Eye (tissue), 1 donor: Measurements from ENCODE around the gene ASIC4.
A peak's percentile ranks its signal among the peaks of the same experiment; 100 is the strongest.

Experiments
- DNase-seq: peaks from one replicate; pipeline ENCODE4 v3.0.0-alpha.2; 2015

The ASIC4 gene

GRCh38 chr2:219482674-219483405 is 31.4 kb upstream of the ASIC4 start:
- DNase-seq: no peak

- DNase-seq: no peak
Observed at GRCh38 chr2:219483451-219484342, 30.6 kb upstream of the ASIC4 start.

- DNase-seq: peak; percentile 62
Observed at GRCh38 chr2:219484343-219485200, 29.7 kb upstream of the ASIC4 start.

DNA sequence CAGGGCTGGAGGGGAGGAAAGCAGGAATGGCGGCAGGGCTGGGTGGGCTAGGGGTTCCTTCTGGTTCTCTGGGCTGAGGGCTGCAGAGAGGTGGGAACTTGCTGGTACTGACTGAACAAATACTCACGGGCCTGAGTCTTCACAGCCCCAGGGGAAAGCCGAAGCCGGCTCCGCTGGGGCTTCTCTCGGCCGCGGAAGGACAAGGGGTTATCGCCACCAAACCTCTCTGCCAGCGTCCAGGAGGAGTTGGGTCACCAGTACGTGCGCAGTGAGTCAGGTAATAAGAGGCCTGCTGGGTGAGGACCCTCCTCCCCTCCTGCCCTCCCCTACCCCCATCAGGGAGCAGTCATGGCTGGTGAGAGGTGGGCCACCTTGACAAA is 29.1 kb upstream of the ASIC4 start:
- DNase-seq: no peak

- DNase-seq: peak; percentile 56
Observed at GRCh38 chr2:219486380-219486959, 27.8 kb upstream of the ASIC4 start.

- no peak for DNase-seq
Observed at GRCh38 chr2:219488149-219488843, 26.0 kb upstream of the ASIC4 start.

DNA sequence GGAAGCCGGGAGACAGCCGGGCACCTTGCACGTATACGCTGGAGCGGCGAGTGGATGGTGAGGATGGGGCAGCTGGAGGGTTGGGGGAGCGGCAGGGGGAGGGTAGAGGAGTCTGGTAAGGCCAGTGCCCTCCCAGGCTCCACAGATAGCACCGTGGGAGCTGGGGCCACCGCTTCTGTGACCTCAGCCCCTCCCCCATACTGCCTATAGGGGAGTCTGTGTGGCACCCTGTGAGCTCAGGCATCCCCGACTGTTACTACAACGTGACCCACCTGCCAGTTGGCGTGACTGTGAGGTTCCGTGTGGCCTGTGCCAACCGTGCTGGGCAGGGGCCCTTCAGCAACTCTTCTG is 25.5 kb upstream of the ASIC4 start:
- DNase-seq: no peak

DNA sequence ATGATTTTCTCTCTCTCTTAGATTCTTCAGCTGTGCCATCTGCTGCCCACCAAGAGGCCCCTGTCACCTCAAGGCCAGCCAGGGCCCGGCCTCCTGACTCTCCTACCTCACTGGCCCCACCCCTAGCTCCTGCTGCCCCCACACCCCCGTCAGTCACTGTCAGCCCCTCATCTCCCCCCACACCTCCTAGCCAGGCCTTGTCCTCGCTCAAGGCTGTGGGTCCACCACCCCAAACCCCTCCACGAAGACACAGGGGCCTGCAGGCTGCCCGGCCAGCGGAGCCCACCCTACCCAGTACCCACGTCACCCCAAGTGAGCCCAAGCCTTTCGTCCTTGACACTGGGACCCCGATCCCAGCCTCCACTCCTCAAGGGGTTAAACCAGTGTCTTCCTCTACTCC is 25.0 kb upstream of the ASIC4 start:
- DNase-seq: no peak

GRCh38 chr2:219490186-219490585 is 24.1 kb upstream of the ASIC4 start:
- no peak for DNase-seq

DNA sequence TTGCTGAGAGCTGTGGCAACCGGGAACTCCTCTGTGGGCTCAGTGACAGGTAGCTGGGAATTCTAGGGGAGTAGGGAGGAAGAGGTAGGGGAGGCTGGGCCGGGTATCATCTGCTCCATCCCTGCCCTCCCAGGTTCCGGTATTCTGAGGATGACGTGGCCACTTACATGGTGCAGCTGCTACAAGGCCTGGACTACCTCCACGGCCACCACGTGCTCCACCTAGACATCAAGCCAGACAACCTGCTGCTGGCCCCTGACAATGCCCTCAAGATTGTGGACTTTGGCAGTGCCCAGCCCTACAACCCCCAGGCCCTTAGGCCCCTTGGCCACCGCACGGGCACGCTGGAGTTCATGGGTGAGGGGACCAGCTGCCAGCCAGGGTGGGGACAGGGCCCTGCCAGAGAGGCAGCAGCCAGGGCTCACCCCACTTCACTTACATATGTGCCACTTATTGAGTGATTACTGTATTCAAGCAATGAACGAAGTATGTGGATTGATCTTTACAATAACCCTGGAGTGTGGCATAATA is 23.6 kb upstream of the ASIC4 start:
- DNase-seq: no peak

- DNase-seq: no peak
Observed at GRCh38 chr2:219491278-219491963, 22.9 kb upstream of the ASIC4 start.

- DNase-seq: no peak
Observed at GRCh38 chr2:219492575-219492974, 21.7 kb upstream of the ASIC4 start.

GRCh38 chr2:219493086-219493485 is 21.2 kb upstream of the ASIC4 start:
- DNase-seq: no peak

- DNase-seq: no peak
Observed at GRCh38 chr2:219494952-219495530, 19.2 kb upstream of the ASIC4 start.

DNA sequence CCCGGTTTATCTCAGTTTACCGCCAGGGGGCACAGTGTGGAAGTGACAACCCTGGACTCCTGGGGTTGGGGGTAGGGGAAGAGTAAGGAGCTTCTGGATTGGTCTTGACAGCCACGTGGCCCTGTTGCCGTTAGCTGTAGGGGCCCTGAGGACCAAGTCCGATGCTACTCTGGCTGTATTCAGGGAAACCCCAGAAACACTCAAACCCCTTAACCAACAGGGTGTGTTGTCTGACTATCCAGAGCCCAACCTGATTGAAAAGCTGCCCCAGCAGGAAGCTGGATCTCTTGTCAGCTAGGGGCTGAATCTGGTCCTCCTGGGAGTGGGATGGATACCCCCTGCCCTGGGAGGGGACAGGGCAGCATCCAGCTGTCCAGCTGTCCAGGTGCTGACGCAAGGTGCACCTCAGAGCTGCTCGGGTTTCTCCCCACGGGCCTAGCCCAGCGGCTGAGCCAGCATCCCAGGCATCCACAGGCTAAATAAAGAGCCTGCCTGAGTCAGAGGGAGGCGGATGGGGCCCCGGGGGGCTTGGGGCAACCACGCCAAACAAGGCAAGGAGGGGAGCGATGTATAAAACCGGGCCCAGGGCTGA is 18.7 kb upstream of the ASIC4 start:
- peak; percentile 85 for DNase-seq

DNA sequence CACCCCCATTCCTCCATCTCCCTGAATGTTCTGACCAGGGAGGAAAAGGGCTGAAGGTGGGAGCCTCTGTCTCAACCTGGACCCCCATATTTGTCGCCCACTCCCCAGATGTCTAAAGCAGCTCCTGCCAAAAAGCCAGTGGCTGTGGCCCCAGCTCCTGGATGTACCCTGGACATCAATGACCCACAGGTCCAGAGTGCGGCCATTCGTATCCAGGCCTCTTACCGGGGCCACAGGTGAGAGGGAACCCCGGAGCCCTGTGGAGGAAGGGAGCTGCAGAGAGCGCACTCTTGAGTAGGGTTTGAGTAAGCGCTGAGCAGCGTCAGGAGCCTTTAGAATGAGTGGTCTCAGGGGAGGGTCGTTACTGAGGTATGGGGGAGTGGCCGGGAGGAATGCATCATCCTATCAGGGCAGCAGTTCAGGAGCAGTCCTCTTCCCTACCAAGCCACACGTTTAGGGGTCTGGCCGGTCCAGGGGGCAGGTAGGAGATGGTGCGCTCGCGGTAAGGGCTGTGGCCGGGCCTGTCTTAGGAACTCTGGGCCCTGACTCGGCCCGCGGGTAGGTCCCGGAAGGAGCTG is 17.9 kb upstream of the ASIC4 start:
- DNase-seq: peak; percentile 72

- peak; percentile 56 for DNase-seq
Observed at GRCh38 chr2:219496825-219497494, 17.3 kb upstream of the ASIC4 start.

DNA sequence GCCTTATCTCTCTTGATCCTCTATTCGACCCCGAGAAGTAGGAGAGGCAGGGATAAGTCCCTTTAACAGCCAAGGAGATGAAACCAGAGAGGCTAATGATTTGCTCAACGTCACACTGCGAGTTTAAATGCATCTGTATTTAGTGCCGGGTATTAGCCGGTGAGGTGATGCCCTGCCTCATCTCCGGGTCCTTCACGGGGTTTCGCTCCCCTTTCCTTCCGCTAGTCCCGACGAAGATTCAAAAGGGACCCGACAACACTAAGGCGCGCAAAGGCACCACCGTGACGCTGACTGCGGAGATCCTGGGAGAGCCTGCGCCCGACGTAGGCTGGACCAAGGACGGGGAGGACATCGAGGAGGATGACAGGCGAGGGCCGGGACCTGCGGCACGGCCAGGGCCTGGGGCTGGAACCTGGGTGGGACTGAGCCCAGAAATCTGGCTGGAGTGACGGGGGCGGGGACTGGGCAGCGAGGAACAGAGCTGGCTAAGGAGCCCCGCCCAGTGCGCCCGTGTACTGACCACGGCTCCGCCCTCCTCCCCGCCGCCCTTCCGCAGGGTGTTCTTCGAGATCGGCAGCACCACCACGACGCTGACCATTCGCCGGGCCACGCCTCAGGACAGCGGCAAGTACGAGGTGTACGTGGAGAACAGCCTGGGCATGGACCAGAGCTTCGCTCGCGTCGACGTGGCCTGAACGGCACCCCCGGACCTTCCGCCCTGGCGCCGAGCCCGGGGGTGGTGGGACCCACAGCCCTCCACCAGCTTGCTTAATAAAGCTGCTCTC is 16.6 kb upstream of the ASIC4 start:
- peak; percentile 66 for DNase-seq
